ENCODE data around the gene AHCYL2.

GRCh38 chr7:129317450-129317849 is 92.6 kb downstream of the AHCYL2 start:
- no peak for TF ChIP-seq CTCF (IDR thresholded peaks at IDR 0.05; ENCODE audit: poor library complexity, severe bottlenecking)
- TF ChIP-seq SMC3 (conservative IDR thresholded peaks at IDR 0.05; ENCODE audit: poor library complexity), result no peak
- no peak for TF ChIP-seq RAD21 (conservative IDR thresholded peaks at IDR 0.05)
- TF ChIP-seq EZH2 (IDR thresholded peaks at IDR 0.05; ENCODE audit: borderline replicate concordance, insufficient read depth, low read length, poor library complexity, severe bottlenecking), result no peak
- TF ChIP-seq POLR2AphosphoS5 (IDR thresholded peaks at IDR 0.05), result no peak
- TF ChIP-seq EP300 (conservative IDR thresholded peaks at IDR 0.05; ENCODE audit: poor library complexity, severe bottlenecking), result no peak

Measured in neural cell (in vitro differentiated cells).